Stimulated activated CD8-positive, alpha-beta memory T cell treated with anti-CD3 and anti-CD28 coated beads, Interleukin-7, amount 100 ng/mL, for 1 hour (primary cell): ENCODE data around the gene SUSD2.

Experiments used
- DNase-seq, 2 donors: peaks; one replicate each; pipeline ENCODE4 v3.0.0-alpha.2; 2020; ENCODE audit warnings: low read depth in 2 of 2

SUSD2 gene

DNA sequence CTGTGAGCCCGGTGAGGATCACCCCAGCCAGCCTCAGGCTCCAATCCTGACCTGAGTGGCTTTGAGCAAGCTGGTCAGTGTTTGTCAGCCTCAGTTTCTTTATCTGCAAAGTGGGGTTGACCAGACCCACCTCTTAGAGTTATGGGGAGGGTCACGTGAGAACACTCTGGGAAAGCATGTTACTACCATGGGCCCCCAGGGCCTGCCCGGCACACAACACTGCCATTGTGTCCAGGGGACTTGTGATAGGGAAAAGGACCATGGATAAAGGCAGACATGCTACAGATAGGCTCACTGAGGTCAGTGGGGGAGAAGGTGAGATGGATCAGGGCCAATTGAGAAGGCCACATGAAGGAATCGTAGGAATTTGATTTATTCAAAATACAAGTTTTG, 32.1 kb upstream of the SUSD2 start:
- DNase-seq = no peak

DNA sequence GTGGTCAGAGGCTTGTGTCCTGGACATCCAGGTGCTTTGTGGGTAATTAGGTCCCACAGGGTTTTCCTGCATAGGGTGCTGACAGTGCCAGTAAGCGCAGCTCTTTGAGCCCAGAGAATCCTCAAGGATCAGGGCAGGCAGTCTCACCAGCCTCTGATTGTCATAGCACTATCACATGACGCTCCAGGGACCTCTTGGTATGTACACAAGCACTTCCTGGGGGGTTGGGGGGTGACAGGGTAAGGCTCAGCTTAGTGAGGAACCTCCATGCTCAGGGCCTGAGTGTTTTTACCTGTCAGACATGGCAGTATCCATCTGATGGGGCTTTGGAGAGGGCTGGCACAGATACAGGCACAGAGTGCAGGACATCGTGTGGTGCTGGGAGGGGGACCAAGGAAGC, 27.9 kb upstream of the SUSD2 start:
- no peak for DNase-seq

DNA sequence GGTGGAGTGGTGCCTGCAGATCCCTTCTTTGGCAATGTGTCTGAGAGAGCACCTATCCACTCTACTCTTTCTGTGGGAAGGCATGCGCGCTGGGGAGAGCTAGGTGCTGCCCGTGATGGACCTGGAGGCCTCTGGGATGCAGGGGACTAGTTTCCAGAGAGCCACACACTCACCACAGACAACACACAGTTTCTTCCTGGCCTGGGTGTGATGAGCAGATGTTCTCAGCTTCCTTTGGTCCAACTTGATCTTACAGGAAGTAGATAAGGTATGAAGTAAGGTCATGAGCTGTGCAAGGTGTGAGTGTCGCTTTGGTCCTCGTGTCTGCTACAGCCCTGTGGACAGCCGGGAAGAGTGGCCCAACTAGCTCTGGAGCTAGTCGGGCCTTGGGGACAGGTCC, 27.3 kb upstream of the SUSD2 start:
- DNase-seq = no peak

DNA sequence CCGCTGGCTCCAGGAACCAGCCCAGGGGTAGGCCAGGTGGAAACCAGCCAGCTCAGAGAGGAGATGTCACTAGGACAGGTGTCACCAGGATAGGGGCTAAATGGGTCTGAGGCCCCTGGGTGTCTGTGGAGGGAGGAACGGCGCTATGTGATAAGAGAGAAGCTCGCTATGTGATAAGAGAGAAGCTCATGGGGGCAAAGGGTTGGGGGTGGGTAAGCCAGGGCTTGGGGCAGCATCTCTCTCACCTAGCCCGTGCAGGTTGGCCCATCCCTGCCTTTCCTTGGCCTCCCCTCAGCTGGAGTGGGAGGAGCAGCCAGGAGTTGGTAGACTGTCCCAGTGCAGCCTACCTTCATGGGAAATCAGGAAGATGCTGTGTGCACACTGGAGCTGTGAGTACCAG, 26.5 kb upstream of the SUSD2 start:
- DNase-seq = no peak

DNA sequence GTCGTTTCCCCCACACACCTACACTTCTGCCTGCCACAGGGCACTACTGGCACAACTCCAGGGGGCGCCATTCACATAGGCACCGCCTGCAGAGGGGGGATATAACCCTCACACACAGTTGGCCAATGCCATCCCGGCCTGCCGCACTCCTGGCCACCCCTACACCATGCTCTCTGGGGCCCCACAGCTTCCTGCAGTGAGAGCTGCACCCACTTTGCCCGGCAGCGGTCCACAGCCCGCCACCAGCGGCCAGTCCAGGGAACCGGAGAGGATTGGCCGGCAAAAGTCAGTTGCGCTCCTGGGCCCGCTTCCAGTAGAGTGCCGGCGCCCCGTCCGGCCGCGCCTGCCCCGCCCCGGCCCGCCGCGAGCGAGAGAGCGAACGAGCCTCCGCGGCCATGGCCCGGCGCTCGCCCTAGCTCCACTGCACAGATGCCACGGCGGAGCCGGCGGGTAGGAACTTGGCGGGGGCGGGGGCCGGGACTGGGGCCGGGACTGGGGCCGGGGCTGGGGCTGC, 25.6 kb upstream of the SUSD2 start:
- no peak for DNase-seq

DNA sequence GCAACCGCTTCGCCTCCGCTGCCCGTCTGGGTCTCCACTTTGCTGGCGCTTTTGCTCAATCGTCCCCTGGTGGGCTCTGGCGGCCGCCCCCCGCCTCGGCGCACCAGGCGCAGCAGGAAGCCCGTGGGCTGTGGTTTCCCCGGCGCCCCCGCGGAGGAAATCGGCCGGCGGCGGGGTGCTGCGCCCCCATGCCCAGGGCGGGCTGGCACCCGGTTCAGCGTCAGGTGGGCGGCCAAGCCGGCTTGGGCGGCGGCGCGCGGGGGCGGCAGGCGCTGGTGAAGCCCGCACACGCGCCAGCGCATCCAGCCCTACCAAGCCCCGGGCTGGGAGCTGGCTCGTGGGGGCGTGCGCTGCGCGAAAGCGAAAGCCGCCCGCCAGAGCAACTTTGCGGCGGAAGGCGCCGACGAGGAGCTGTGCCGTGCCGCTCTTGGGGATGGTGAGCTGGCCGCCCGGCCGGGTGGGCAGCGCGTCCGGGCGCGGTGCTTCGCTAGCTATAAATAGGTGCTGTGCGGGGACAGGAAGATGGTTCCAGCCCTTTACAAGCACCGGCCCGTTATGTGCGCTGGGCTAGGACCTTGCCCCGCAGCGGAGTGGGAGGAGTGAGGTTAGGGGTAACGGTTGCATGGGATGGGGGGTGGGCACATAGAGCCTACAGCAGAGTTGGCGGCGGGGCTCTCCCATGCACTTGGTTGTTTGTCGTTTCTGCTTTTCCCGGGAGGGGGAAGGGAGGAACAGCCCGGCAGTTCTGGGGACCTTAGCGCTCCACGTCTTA, 25.0 kb upstream of the SUSD2 start:
- peak; percentile 27 to 41 for DNase-seq

DNA sequence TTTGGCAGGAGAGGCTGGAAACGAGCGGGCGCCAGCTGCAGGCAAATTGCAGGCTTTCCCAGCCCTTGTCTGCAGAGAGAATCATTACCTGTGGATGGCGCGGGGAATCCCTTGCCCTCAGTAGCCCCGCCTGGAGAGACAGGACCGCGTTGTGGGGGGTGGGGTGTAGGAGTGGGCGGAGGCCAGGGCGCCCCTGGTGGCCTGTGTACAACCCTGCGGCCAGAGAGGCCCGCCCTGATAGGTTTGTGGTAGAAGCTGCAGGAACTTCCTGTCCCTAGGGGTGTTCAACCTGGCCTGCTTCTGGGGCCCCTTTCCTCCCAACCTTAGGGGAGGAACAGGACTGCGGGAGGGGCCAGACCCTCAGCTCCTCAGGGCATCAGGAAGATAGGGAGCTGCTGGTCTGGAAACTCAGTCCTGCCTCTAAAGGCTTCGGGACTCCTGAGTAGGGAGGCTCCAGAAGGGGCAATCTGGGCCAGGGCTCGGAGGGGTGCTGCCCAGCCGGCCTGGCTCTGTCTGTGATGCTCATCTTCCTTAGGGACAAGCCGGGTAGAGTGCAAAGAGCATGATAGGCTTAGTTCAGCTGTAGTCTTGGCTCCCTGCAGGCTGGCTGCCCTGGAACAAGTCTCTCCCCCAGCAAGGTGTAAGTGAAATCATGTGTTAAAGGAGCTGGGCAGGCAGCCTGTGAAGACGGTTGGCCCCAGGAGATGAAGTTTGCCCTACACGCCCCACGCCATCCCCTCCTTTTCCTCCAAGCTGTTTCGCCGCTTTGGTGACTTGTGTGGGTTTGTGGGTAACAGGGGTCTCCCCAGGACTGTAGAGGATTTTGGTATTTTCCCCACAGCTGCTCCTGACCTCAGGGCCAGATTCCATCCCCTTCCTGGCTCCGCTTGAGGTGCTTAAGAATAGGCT, 24.1 kb upstream of the SUSD2 start:
- DNase-seq = peak; percentile 71 to 75

DNA sequence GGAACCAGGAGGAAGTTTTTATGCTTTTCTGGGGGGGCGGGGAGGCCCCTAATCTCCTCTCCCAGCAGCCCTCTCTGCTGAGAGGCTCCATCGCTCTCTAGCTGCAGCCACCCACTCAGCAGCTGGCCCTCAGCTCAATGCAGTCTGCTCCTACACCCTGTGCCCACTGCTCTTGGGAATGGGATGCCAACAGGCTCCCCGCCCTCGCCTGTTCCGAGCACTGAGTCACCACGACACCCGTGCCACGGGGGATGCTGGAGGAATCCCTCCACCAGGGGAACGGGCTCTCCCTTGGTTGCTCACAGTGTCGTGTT, 23.5 kb upstream of the SUSD2 start:
- DNase-seq = no peak

DNA sequence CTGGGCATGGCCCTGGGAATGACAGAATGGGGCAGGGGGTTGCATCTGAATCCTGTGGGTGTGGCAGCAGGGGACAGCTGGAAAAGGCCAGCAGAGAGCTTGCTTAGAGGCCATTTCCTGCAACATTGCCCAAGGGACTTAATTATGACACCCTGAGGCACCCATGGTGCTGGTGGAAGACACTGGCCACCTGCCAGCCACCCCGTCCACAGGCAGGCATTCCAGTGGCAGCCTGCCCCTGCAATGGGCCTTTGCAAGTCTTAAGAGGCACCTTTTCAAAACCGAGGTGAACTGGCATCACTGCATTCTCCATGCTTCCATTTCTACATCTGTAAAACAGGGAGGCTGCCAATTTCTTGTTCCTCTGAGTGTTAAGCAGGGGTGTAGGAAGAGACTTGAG, 21.6 kb upstream of the SUSD2 start:
- no peak for DNase-seq

DNA sequence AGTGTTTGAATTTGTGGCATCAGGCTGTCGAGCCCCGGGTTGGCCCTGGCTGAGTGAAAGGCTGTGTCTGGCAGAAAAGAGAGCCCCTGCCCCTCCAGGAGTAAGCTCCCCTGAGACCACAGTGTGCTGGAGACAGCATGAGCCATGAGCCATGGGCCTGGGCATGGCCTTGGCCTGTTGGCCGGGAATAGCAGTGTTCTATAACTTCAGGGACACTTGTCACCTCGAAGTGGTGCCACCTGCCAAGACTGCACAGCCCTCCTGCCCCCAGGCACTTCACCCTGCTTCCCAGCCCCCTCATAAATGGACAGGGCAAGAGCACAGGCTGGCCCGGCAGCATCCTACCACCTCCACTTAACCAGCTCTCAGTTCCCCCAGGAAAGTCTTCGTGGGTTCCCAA, 20.7 kb upstream of the SUSD2 start:
- no peak for DNase-seq

DNA sequence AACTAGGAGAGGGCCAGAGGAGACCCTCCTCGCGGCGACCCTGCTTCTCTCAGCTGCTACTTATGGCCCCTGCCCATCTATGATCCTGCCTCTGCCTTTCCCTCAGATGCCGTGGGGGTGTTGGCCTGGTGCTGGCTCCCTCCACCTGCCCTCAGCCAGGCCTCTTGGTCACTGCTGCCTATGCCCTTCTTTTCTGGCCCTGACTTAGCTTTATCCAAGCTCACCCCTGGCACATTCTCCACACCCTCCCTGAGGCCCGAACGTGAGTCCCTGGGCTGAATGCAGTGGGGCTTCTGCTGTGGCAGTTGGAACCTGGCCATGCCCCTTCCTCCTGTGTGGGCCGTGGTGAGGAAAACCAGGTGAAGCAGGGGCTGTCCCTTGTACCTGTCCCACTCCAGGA, 19.8 kb upstream of the SUSD2 start:
- DNase-seq = no peak

DNA sequence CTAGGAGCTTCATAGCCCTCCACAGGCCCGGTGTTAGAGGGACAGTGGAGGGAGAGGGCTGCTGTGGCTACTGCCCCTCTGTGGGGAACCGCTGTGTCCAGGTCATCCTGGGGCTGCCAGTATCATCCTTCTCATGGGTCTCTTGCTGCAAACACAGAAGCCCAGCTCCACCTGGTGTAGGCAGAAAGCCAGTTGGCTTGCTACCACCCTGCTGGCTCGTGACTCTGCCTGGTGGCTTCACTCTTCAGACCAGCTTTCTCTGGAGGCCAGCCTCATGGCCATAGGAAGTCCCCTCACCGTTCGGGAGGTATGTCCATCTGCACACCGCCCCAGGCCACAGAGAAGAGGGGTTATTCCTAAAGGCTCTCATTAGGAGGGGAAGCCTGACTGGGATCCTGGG, 19.4 kb upstream of the SUSD2 start:
- no peak for DNase-seq

DNA sequence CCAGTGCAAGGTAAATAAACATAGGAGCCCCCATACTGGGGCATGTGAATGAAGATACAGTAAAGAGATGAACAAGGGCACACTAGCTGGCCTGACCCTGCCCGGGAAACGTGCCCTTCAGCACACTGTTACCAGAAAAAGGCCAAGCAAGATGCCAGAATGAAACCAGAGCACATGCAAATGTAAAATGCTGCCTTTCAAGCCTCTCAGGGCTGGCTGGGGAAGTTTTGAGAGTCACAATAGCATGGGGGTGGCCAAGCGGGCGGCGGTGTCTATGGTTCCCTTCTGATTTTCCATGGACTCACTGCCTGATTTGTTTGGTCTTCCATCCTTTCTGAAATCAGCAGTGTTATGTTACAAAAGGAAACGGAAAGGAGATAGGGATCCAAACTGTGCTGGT, 18.9 kb upstream of the SUSD2 start:
- no peak for DNase-seq

DNA sequence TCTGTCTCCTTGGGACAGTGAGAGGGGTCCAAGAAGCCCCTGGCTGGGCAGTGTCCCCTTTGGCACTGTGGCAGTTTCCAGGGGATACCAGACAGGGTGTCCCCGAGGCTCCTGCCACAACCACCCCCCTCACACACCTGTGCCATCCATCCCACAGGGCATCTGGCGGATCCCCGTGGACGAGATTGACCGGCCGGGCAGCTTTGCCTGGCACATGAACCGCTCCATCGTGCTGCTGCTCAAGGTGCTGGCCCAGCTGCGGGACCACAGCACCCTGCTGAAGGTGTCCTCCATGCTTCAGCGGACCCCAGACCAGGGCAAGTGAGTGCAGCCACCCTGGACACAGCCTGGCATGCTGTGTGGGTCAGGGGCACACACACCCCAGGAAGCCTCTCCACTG, 17.0 kb upstream of the SUSD2 start:
- DNase-seq = no peak

DNA sequence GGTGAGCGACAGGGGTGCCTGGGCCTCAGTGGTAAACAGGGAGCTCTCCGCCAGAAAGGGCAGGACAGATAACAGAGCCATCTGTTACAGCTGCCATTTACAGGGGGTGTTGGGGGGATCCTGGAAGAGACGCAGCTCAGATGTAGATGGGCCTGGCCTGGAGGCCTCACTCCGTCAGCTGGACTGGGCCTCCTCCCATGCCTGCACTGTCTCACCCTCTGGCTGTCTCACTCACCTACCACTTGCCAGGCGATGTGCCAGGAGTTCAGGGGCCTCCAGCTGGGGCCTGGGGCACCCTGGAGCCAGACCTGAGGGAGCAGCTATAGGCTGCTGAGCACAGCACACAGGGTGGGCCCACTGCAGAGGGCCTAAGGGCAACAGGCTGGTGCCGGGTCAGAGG, 16.3 kb upstream of the SUSD2 start:
- DNase-seq = no peak

DNA sequence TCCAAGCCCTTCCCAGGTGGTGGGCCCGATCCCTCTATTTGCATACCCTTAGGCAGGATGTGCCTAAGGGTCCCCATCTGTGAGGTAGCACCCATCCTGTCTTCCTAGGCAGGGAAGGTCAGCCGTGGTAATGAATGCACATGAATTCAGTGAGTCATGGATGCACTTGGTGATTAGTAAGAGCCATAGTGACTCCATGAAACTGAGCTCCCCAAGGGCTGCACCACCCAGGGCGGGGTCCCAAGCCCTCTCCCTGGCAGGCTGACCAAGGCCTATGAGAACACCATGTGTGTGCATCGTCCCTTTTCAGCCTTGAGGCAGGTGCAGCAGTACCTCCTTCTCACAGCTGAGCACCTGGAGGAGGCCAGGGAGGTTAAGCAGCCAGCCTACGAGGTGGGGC, 15.6 kb upstream of the SUSD2 start:
- DNase-seq = no peak

DNA sequence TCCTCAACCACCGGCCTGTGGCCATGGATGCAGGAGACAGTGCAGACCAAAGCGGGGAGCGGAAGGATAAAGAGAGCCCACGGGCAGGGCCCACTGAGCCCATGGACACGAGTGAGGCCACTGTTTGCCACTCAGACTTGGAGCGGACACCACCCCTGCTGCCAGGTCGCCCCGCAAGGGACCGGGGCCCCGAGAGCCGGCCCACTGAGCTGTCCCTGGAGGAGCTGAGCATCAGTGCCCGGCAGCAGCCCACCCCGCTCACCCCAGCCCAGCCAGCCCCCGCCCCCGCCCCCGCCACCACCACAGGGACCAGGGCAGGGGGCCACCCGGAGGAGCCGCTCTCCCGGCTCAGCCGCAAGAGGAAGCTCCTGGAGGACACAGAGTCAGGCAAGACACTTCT, 14.5 kb upstream of the SUSD2 start:
- no peak for DNase-seq

DNA sequence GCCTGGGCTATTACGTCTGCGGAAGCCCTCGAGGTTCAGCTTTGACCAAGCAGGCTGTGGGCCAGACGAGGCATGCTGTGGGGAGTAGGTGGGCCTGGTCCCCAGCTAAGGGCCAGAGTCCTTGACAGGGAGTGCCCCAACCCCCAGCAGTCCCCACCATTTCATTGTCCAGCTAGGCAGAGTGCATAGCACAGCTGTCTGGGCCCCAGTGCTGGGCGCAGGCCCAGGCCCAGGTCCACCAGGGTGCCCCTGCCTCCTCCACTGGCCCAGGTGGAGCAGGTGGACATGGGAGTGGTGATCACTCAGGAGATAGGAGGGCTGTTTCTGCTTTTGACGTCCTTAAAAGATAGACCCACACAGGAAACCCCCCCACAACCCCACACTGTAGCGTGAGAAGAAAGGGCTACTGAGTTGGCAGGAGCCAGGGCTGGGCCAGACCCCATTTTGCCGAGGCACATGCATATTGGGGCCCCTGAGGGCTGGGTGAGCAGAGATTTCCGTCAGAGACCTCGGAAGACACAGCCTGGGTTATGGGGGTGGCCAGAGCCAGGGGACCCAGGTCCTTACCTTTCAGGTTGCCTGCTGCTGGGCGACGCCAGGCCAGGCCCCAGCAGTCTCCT, 11.7 kb upstream of the SUSD2 start:
- no peak for DNase-seq

DNA sequence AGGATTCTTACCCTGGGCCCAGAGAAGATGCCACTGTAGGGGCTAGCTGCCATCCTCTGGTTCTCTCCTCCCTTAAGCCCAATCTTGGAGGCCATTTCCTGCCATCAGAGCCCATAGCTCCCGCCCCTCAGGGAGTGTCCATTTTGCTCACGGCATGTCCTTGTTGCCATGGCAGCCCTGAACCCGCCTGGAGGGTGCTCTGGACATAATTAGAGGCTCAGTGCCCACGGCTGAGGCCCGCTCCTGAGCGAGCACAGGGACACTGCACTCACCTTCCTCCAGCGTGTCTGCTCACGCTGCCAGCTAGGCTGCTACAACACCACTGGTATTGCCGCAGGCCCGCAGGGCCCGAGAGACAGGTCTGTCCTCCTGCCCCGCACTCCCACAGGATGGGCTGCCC, 11.1 kb upstream of the SUSD2 start:
- no peak for DNase-seq

DNA sequence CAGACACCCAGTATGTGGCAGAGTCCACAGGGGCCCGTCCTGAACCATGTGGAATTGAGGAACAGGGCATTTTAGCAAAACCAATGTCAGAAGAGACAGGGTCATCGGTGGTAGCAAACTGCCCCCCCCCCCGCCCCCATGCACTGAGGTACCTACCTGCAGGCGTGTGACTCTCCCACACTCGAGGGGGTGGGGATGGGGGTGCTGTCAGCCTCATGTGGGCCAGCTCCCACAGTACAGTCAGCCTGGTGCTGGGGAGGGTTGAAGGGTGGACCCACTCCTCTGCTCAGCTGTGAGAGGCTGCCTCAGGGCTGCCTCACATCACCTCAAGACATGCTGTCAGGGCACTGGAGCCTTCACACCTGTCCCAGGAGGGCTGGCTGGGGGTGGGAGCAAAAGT, 10.7 kb upstream of the SUSD2 start:
- DNase-seq = no peak

DNA sequence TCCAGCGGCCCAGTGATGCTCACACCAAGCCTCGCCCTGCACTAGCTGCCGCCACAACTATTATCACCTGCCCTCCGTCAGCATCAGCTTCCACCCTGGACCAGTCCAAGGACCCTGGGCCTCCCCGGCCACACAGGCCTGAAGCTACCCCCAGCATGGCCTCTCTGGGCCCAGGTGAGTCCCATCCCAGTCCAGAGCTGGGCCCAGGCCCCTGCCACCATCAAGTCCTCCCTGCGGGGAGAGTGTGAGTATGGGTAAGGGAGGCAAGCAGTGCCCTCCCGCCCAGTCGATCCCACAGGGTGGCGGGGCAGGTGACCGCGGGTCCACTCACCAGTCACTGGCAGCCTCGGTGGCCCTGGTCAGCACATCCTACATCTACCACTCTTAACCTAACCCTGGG, 9.5 kb upstream of the SUSD2 start:
- DNase-seq = no peak

DNA sequence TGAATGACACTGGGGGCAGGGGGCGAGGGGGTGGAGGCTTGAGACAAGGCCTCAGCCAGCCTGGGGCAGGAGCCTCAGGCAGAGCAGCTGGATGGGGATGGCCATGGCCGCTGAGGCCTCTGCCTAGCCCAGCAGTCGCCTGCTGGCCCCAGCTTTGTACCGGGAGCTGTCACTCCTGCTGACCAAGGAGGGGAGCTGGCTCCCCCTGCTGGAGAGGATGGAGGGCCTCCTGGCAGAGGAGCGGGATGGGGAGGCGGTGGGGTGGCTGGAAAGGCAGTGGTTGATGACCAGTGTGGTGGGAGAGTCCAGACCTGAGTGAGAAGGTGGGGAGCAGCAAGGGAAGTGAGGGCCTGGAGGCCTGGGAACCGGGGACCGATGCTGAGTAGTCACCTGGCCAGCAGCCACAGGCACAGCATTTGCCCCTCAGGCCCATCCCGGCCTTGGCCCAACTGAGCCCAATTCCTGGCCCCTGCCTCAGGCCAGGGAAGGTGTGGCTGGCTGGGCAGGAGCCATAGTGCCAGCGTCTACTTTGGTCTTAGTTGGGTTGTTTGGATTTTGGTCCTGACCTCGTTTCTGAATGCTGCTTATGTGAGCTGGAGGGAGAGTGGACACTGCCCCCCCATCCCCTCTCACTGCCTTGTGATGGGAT, 6.0 kb upstream of the SUSD2 start:
- DNase-seq = peak; percentile 24 to 44
